GM10266 (cell line): ENCODE data around the gene HDGFL2.

Experiments used
- DNase-seq: peaks from one replicate; pipeline ENCODE4 v3.0.0; 2012; ENCODE audit errors: extremely low spot score
- TF ChIP-seq, protein P1 (sequence below): IDR thresholded peaks from 2 replicates; pipeline ENCODE4 v1.5.1; 2012; ENCODE audit warnings: mild to moderate bottlenecking, low read depth; ENCODE audit not compliant: control insufficient read depth, insufficient read depth; ENCODE audit errors: missing control alignments

Gene HDGFL2

DNA sequence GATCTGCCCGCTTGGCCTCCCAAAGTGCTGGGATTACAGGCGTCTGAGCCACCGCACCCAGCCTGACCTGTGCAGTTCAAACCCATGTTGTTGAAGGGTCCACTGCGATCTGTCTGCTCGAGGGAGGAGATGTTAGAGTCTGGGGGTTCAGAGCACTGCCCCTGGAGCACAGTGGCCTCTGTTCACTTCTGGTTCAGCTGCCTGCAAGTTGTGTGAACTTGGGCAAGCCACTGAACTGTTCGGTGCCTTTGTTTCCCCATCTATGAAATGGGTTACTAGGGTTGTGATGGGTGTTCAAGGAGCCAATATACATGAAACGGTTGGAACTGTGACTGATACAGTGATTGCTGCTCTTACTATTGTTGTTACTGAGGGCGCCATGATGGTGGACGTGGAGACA, 61.2 kb downstream of the HDGFL2 start:
- DNase-seq: no peak
- TF ChIP-seq, protein P1, sequence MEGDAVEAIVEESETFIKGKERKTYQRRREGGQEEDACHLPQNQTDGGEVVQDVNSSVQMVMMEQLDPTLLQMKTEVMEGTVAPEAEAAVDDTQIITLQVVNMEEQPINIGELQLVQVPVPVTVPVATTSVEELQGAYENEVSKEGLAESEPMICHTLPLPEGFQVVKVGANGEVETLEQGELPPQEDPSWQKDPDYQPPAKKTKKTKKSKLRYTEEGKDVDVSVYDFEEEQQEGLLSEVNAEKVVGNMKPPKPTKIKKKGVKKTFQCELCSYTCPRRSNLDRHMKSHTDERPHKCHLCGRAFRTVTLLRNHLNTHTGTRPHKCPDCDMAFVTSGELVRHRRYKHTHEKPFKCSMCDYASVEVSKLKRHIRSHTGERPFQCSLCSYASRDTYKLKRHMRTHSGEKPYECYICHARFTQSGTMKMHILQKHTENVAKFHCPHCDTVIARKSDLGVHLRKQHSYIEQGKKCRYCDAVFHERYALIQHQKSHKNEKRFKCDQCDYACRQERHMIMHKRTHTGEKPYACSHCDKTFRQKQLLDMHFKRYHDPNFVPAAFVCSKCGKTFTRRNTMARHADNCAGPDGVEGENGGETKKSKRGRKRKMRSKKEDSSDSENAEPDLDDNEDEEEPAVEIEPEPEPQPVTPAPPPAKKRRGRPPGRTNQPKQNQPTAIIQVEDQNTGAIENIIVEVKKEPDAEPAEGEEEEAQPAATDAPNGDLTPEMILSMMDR: no peak

DNA sequence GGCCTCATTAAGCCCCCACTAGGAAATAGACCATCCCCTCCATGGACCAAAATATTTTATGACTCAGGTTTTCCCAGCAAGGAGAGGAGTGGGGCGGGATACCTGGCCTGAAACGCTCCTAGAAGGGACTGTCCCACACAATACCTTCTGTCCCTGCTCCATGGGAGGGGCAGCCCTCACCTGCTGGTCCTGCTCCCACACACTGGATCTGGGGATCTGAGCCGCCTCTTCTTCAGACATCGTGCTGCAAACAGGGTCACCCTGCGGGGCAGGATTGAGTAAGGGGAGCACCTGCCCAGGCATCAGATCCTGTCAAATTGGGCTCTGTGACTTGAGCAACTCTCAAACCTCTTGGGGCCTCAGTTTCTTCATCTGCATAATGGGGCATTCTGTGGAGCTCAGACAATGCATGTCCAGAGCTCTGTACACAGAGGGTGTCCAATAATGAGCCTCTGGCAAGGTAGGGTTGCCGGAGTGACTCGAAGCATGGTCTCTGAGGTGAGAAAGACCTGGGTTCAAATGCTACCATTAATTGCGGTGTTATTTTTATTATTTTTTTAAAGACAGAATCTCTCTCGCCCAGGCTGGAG, 61.8 kb downstream of the HDGFL2 start:
- TF ChIP-seq, protein P1: no peak
- DNase-seq: no peak

DNA sequence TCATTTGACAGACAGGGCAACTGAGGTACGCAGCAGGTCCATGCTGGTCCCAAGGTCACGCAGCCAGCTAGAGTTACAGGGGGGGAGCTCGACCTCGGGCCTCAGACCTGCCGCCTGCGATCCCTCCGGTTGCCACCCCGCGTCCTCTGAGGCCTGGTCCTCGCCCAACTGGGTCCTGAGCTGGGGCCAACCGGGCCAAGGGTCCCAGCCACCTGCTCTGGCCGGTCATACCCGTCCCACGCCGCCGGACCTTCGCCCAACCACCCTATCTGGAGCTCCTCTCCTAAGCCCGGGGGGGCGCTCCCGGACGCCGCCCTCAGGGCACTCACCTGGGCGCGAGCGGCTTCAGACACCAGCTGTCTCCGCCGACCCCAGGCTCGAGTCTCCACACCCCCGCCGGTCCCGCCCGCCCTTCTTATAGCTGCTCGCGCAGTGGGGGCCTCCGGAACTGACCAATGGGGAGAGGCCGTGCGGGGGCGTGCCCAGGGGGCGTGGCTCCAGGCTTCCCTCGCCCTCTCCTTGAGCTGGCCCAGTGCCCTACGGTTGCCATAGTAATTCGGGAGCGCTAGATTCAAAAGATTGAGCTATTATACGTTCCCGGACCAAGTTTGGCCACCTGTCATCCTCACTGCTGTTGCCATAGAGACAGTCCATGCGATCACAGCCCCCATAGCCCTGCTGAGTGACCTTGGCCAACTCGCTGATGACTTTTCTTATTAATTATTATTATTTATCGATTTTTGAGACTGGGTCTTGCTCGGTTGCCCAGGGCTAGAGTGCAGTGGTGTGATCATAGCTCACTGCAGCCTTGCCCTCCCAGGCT, 63.0 kb downstream of the HDGFL2 start, which contains the start of gene PLIN5:
Gene PLIN5 (minus strand): TSS at position 389 of the 823 bp plus-strand sequence. CDS start 1,150 bp downstream, outside the sequence.
- TF ChIP-seq, protein P1: no peak
- no peak for DNase-seq

DNA sequence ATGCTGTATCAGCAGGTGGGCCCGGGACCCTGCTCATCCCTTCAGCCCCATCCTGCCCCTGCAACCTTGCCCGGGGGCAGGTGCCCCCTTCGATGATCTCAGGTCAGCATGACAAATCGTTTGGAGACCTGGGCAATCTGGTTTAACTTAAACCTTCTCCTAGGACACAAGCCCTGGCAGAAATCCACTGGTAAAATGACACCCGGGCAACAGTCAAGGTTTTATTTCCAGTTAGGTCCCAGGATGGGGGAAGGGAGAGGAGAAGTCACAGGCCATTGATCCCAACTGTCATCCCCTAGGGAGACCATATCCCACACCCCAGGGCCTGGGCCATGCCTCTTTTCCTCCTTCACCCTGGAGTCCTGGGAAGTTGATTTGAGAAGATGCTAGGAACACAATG, 64.7 kb downstream of the HDGFL2 start:
- DNase-seq: no peak
- TF ChIP-seq, protein P1: no peak

DNA sequence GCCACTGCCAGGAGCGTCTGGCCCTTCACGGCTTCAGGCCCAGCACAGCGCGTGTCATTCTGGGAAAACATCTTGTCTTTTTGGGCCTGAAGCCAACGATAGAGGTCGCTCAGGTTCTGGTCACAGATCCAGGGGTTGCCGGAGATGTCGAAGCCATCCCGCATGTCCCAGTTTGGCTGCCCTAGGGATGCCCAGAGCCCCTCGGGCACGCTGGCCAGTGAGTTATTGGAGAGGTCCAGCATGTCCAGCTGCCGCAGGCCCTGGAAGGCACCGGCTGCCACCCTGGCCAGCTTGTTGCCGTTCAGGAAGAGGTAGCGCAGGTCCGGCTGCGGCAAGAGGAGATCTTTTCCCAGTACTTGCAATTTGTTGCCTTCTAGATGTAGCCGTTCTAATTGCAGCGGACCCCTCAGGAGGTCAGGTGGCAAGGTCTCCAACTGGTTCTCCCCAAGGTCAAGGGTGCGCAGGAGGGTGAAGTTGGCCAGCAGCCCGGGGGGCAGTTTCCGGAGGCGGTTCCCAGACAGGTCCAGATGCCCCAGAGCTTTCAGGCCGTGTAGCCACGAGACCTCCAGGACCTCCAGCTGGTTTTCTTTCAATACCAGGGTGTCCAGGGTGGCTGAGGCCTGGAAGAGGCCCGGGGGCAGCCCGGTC, 66.0 kb downstream of the HDGFL2 start:
- TF ChIP-seq, protein P1: no peak
- DNase-seq: no peak

DNA sequence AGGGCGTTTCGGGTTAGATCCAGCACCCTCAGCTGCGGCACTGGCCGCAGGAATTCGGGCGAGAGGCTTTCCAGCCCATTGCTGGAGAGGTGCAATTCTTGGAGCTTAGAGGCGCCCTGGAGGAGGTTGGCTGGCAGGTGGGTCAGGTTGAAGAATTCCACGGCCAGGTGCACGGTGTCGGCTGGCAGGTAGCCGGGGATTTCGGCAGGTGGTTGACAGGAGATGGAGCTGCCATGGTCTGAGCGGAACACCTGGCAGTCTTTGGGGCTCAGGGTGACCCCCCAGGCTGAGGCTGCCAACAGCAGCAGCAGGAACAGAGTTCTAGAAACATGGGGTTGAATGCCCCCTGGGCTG, 66.5 kb downstream of the HDGFL2 start:
- DNase-seq: no peak
- TF ChIP-seq, protein P1: no peak
